ENCODE results near the gene ST3GAL2.
"Not testable (repeated sequence)": the region's sequence is repeated elsewhere in the genome, so short reads cannot be mapped to it uniquely, and the experiment has no call there.

The ST3GAL2 gene

DNA sequence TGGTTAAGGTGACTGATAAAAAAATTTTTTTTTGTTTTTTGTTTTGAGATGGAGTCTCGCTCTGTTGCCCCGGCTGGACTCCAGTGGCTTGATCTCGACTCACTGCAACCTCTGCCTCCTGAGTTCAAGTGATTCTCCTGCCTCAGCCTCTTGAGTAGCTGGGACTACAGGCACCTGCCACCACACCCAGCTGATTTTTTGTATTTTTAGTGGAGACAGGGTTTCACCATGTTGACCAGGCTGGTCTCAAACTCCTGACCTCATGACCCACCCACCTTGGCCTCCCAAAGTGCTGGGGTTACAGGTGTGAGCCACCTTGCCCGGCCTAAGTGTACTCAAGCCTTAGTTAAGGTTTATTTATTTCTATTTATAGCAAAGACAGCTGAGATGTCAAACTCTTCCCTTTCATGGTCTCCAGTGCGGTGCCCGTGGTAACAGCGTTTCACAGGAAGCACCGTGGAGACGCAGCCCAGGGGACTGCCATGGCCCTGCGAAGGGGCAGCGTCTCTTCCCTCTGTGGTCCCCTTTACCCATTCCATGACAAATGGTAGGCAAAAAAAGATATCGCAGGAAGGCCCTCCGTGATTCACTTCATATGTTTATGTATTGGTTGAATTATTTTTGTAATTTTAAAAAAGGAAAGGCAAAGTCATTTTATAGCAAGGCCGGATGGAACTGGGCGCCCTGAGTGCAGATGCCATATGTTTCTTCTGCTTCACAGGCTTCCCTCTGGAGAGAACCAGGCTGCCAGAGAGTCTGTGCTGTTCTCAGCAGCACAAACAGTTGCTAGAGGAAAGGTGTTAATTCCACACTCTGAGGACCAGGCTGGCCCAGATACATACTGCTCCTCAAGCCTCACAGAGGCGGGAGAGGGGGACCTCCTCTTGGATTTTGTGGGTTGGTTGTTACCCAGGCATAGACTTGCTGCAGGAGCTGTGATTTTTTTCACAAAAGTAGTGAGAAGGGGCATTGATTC lies 63.0 kb downstream of the ST3GAL2 start:
- DNase-seq (ENCODE audit: insufficient read length) (no peak), FAIRE-seq (no peak)
- TF ChIP-seq POLR2AphosphoS5 (IDR thresholded peaks at IDR 0.05; ENCODE audit: low read depth, low read length) = peak; percentile 52
- no peak for TF ChIP-seq TAF1 (IDR thresholded peaks at IDR 0.05; ENCODE audit: borderline replicate concordance, low read depth, low read length)
- TF ChIP-seq POLR2A (IDR thresholded peaks at IDR 0.05; ENCODE audit: low read depth, low read length) = peak; percentile 45; the same call in 1 of the 2 replicates

DNA sequence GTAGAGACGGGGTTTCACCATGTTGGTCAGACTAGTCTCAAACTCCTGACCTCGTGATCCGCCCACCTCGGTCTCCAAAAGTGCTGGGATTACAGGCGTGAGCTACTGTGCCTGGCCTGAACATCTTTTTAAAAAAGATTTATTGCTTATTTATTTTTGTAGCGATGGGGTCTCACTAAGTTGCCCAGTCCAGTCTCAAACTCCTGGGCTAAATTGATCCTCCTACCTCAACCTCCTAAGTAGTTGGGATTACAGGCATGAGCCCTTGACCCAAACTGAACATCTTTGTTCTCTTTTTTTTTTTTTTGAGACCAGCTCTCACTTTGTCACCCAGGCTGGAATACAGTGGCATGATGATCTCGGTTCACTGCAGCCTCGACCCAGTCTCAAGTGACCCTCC lies 64.7 kb downstream of the ST3GAL2 start:
- TF ChIP-seq POLR2A (IDR thresholded peaks at IDR 0.05; ENCODE audit: low read depth, low read length) (no peak), TAF1 (IDR thresholded peaks at IDR 0.05; ENCODE audit: borderline replicate concordance, low read depth, low read length) (no peak), POLR2AphosphoS5 (IDR thresholded peaks at IDR 0.05; ENCODE audit: low read depth, low read length) (no peak)
- FAIRE-seq (no peak), DNase-seq (ENCODE audit: insufficient read length) (no peak)

DNA sequence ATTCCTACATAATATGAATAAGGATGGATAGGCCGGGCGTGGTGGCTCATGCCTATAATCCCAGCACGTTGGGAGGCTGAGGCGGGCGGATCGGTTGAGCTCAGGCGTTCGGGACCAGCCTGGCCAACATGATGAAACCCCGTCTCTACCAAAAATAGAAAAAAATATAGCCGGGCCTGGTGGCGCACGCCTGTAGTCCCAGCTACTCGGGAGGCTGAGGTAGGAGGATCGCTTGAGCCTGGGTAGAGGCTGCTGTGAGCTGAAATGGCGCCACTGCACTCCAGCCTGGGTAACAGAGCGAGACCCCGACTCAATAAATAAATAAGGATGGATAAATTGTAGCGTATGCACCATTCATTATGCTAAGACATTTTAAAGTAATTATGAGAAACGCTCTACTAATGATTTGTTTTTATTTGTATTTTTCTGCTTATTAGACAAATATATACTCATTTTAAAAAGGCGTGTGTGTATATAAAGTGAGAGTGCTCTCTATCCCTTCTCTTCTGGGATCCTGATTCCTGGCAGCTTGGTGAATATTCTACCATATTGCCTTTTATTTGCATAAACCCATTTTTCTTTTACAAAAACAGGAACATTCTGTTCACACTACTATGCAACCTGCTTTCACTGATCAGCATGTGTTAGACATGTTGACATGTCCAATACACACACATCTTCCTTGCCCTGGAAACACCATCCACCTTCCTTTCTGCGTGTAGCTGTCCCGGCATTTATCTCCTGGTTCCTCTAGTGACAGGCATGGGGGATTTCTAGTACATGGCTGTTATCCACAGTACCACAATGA lies 65.8 kb downstream of the ST3GAL2 start:
- no peak; the same call in 1 of the 2 replicates for TF ChIP-seq POLR2AphosphoS5 (IDR thresholded peaks at IDR 0.05; ENCODE audit: low read depth, low read length)
- TF ChIP-seq TAF1 (IDR thresholded peaks at IDR 0.05; ENCODE audit: borderline replicate concordance, low read depth, low read length) = no peak
- no peak; the same call in 1 of the 2 replicates for TF ChIP-seq POLR2A (IDR thresholded peaks at IDR 0.05; ENCODE audit: low read depth, low read length)
- FAIRE-seq (no peak), DNase-seq (ENCODE audit: insufficient read length) (no peak)

DNA sequence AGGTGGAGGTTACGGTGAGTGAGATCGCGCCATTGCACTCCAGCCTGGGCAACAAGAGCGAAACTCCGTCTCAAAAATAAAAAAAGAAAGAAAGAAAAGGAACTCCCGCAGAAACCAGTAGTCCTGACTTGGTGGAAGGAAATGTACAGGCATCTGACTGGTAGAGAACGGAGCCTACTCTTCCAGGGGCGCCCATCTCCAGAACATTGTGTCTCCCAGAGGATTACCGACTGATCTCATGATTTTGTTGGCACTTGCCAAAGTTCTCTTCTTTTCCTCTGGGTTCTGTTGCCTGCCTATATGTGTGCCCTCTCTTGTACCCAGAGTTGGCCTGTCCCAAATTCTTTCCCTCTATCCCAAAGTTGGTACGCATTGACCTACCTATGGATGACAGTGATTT lies 68.0 kb downstream of the ST3GAL2 start:
- TF ChIP-seq TAF1 (IDR thresholded peaks at IDR 0.05; ENCODE audit: borderline replicate concordance, low read depth, low read length) = no peak
- TF ChIP-seq POLR2A (IDR thresholded peaks at IDR 0.05; ENCODE audit: low read depth, low read length) = no peak
- TF ChIP-seq POLR2AphosphoS5 (IDR thresholded peaks at IDR 0.05; ENCODE audit: low read depth, low read length) = no peak
- no peak for FAIRE-seq
- DNase-seq (ENCODE audit: insufficient read length) = no peak

DNA sequence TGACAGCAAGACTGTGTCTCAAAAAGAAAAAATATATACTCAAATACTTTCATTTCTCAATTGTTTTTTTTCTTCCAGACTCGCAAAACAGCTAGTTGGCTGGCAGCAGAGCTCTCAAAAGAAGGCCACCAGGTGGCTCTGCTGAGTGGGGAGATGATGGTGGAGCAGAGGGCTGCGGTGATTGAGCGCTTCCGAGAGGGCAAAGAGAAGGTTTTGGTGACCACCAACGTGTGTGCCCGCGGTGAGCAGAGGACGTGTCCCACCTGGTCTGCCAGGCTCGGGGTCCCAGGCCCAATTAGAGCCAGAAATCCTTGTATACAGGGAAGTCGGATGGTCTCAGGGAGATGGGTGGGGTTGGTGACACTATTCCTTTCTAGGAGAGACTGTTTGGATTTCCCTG lies 68.8 kb downstream of the ST3GAL2 start:
- FAIRE-seq; DNase-seq (ENCODE audit: insufficient read length): not testable (repeated sequence)

DNA sequence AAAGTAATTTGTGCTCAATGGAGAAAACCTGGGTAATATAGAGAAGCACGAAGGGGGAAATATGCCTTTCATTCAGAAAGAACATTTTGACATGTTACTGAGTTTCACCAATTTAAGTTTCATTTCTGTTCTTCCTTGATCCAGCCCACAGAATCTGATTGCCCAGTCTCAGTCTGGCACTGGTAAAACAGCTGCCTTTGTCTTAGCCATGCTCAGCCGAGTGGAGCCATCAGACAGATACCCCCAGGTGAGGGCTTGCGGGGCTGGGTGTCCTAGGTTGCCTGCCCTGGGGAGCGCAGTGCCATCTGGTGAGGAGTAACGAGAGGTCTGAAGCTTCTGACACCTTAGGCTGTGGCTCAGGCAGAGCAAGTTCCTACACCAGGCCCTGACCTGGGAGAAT lies 74.5 kb downstream of the ST3GAL2 start:
- no peak for FAIRE-seq
- DNase-seq (ENCODE audit: insufficient read length) = peak; percentile 34
- TF ChIP-seq POLR2AphosphoS5 (IDR thresholded peaks at IDR 0.05; ENCODE audit: low read depth, low read length) (no peak), TAF1 (IDR thresholded peaks at IDR 0.05; ENCODE audit: borderline replicate concordance, low read depth, low read length) (no peak), POLR2A (IDR thresholded peaks at IDR 0.05; ENCODE audit: low read depth, low read length) (no peak)

DNA sequence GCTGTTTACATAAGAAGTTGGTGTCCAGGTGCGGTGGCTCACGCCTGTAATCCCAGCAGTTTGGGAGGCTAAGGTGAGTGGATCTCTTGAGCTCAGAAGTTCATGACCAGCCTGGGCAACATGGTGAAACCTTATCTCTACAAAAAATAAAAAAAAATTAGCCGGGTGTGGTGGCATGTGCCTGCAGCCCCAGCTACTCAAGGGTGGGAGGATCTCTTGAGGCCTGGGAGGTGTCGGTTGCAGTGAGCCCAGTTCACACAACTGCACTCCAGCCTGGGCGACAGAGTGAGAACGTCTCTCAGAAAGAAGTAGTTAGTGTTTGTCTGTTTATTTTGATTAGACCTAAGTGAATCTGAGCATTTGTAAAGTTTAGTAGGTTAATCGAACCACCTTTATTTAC lies 79.3 kb downstream of the ST3GAL2 start:
- DNase-seq (ENCODE audit: insufficient read length) (no peak), FAIRE-seq (no peak)
- TF ChIP-seq TAF1 (IDR thresholded peaks at IDR 0.05; ENCODE audit: borderline replicate concordance, low read depth, low read length) (no peak), POLR2AphosphoS5 (IDR thresholded peaks at IDR 0.05; ENCODE audit: low read depth, low read length) (no peak), POLR2A (IDR thresholded peaks at IDR 0.05; ENCODE audit: low read depth, low read length) (no peak)

DNA sequence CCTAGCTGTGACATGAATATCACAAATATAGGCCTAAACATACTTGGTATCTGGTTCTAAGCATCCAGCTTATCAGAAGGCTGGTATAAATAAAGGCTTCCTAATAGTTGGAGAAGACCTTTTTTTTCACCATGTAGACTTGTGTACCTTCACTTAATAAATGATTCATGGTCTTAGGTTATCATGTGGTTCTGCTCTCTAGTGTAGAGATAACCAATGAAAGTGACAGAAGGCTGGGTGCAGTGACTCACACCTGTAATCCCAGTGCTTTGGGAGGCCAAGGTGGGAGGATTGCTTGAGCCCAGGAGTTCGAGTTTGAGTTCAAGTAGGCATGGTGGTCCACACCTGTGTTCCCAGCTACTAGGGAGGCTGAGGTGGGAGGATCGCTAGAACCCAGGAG lies 89.1 kb downstream of the ST3GAL2 start:
- TF ChIP-seq POLR2A (IDR thresholded peaks at IDR 0.05; ENCODE audit: low read depth, low read length) (no peak), TAF1 (IDR thresholded peaks at IDR 0.05; ENCODE audit: borderline replicate concordance, low read depth, low read length) (no peak)
- no peak for DNase-seq (ENCODE audit: insufficient read length)
- FAIRE-seq = no peak

DNA sequence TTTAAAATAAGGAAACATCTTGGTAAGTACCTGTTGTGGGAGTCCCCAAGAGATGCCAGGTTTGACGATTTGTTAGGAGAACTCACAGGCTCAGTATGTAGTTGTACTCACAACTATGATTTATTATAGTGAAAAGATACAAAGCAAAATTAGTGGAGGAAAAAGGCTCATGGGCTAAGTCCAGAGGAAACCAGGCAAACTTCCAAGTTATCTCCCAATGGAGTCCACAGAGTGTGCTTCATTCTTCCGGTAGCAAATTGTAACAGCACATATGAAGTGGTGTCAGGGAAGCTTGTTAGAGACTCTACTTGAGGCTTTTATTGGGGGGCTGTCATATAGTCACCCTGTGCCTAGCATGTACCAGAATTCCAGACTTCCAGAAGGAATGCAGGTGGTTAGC lies 89.9 kb downstream of the ST3GAL2 start:
- DNase-seq (ENCODE audit: insufficient read length) = no peak
- TF ChIP-seq POLR2A (IDR thresholded peaks at IDR 0.05; ENCODE audit: low read depth, low read length) (no peak), POLR2AphosphoS5 (IDR thresholded peaks at IDR 0.05; ENCODE audit: low read depth, low read length) (no peak), TAF1 (IDR thresholded peaks at IDR 0.05; ENCODE audit: borderline replicate concordance, low read depth, low read length) (no peak)
- FAIRE-seq = no peak

DNA sequence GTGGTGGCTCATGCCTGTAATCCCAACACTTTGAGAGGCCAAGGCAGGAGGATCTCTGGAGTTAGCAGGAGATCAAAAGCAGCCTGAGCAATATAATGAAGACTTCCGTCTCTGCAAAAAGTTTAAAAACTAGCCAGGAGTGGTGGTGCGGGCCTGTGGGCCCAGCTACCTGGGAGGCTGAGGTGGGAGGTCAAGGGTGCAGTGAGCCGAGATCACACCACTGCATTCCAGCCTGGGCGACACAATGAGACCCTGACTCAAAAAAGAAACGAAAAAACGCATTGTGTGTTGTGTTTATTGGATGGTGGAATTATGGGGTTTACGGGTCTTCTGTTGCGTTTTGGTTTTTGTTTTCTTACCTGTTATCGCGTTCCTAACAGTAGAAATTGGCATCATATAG lies 93.1 kb downstream of the ST3GAL2 start:
- DNase-seq (ENCODE audit: insufficient read length) (no peak), FAIRE-seq (no peak)

DNA sequence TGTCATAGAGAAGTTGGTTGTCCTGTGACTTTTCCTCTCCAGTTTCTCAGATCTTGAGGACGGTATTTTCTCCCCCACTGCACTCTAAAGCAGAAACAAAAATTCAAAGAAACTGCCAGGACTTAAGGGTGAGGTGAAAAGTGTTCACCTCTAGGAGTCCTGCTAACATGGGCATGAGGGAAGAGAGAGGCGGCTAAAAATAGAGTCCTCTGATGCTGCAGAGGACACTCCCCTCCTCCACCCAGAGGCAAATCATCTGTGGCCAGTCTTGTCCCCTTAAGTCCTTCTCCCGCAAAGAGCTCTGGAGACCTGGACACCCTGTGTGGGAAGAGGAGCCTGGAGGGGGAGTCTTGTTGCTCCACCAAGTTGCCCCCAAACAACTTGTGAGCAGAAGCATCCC lies 96.9 kb downstream of the ST3GAL2 start:
- FAIRE-seq (no peak), DNase-seq (ENCODE audit: insufficient read length) (no peak)
- TF ChIP-seq POLR2A (IDR thresholded peaks at IDR 0.05; ENCODE audit: low read depth, low read length) = no peak
- TF ChIP-seq POLR2AphosphoS5 (IDR thresholded peaks at IDR 0.05; ENCODE audit: low read depth, low read length) = no peak
- no peak for TF ChIP-seq TAF1 (IDR thresholded peaks at IDR 0.05; ENCODE audit: borderline replicate concordance, low read depth, low read length)

More for the DNA sequence above, 93.1 kb downstream of the ST3GAL2 start:
- TF ChIP-seq TAF1 (IDR thresholded peaks at IDR 0.05; ENCODE audit: borderline replicate concordance, low read depth, low read length) (no peak), POLR2A (IDR thresholded peaks at IDR 0.05; ENCODE audit: low read depth, low read length) (no peak), POLR2AphosphoS5 (IDR thresholded peaks at IDR 0.05; ENCODE audit: low read depth, low read length) (no peak)

DNA sequence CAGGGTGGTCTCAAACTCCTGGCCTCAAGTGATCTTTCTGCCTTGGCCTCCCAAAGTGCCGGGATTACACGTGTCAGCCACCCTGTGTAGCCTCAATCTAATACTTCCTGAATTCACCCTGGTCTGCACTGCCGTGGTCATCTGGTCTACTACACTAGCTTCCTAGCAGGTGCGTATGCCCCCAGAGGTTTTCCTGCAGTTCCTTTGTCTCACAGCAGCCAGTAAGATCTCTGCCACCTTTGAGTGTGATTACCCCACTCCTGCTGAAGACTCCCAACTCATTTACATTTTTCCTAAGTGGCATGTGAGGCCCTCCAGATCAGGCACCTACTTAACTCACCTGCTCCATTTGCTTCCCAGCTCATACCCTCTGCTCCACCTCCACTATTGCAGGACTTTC lies 97.3 kb downstream of the ST3GAL2 start:
- TF ChIP-seq POLR2A (IDR thresholded peaks at IDR 0.05; ENCODE audit: low read depth, low read length) = no peak
- no peak for TF ChIP-seq TAF1 (IDR thresholded peaks at IDR 0.05; ENCODE audit: borderline replicate concordance, low read depth, low read length)
- no peak for TF ChIP-seq POLR2AphosphoS5 (IDR thresholded peaks at IDR 0.05; ENCODE audit: low read depth, low read length)
- DNase-seq (ENCODE audit: insufficient read length) = no peak
- no peak for FAIRE-seq
